Measurements from ENCODE around the gene MYMK. TPM values are rescaled to one million over a fixed set of nuclear protein-coding genes. Genes with fewer than 3 reads are reported as not detected.

The MYMK gene
- total and polyA plus RNA-seq, 2 of the 4 experiments (the other 2 are of a cell fraction), result not detected

DNA sequence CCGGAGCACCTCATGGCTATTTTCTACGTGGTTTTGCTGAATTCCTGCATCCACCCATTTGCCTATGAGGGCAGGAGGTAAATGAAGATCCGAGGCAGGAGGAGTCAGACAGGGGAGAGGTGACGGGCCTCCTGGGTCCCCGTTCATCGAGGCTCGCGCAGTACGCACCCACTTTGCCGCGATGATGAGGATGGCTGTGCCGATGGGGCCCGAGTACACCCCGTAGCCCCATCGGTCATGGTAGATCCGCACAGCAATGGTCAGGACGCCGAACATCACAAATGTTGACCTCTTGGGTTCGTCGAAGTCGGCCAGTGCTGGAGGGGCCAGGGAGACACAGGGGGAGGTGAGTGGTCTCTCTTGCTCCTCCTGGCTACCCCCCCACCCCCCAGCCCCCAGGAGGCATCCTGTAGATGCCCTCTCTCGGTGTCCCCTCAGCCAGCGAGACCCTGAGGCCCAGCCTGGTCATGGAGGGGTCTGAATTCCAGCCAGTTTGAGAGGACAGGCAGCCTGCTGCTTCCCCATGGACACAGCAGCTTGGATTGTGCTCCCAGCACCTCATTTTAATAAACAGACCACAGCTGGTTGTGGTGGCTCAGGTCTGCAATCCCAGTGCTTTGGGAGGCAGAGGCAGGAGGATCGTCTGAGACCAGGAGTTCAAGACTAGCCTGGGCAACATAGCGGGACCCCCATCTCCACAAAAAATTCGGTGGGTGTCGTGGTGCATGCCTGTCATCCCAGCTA, 5.9 kb downstream of the MYMK start:
- Histone ChIP-seq H2BK5ac (ENCODE audit: low read depth, low read length, poor library complexity, severe bottlenecking) (no peak overlapping the region), H2BK120ac (ENCODE audit: low read depth, low read length) (no peak overlapping the region), H3K18ac (ENCODE audit: low read depth, low read length) (no peak overlapping the region), H2BK20ac (ENCODE audit: low read depth, low read length) (no peak overlapping the region), H3K23ac (ENCODE audit: low read depth, low read length) (no peak overlapping the region), H3K56ac (ENCODE audit: extremely low read depth, insufficient read depth, low read length) (no peak overlapping the region), H4K8ac (ENCODE audit: low read depth in 2 of 2, low read length in 2 of 2) (no peak overlapping the region), H2AK5ac (ENCODE audit: low read depth, low read length) (no peak overlapping the region), H4K91ac (ENCODE audit: insufficient read depth, low read depth, low read length) (no peak overlapping the region), H3K4me2 (ENCODE audit: low read depth, low read length) (no peak overlapping the region), H2BK15ac (ENCODE audit: low read depth, low read length) (no peak overlapping the region), H3K14ac (replicated peaks; ENCODE audit: low read depth, low read length) (no peak overlapping the region), H3K9ac (ENCODE audit: low read depth, low read length) (no peak overlapping the region), H3K4me1 (ENCODE audit: control insufficient read depth, insufficient read depth, low read length) (no peaks in the 10 kb centered on the region), H2AK9ac (replicated peaks; ENCODE audit: low read depth, low read length, poor library complexity) (no peak overlapping the region), H3K9me1 (ENCODE audit: insufficient read depth, low read length) (no peaks in the 10 kb centered on the region), H3K27me3 (ENCODE audit: control insufficient read depth, insufficient read depth, low read length) (peaks cover 67% of the 10 kb centered on the region), H4K5ac (ENCODE audit: low read depth, low read length) (no peak overlapping the region), H2AFZ (replicated peaks; ENCODE audit: low read length, poor library complexity) (no peak overlapping the region), H3K27ac (ENCODE audit: insufficient read depth, low read length) (no peak overlapping the region), H3K79me1 (ENCODE audit: low read depth in 1 of 2, low read length in 2 of 2) (no peaks in the 10 kb centered on the region), H4K20me1 (ENCODE audit: insufficient read depth, low read length) (no peaks in the 10 kb centered on the region), H3K36me3 (ENCODE audit: control insufficient read depth, insufficient read depth, low read length) (no peaks in the 10 kb centered on the region), H3K4ac (ENCODE audit: low read depth, low read length) (no peak overlapping the region), H3K9me3 (ENCODE audit: control insufficient read depth, insufficient read depth, low read length) (no peaks in the 10 kb centered on the region), H3K4me3 (ENCODE audit: insufficient read depth, low read depth, low read length) (no peak overlapping the region)
- TF ChIP-seq, protein P1, sequence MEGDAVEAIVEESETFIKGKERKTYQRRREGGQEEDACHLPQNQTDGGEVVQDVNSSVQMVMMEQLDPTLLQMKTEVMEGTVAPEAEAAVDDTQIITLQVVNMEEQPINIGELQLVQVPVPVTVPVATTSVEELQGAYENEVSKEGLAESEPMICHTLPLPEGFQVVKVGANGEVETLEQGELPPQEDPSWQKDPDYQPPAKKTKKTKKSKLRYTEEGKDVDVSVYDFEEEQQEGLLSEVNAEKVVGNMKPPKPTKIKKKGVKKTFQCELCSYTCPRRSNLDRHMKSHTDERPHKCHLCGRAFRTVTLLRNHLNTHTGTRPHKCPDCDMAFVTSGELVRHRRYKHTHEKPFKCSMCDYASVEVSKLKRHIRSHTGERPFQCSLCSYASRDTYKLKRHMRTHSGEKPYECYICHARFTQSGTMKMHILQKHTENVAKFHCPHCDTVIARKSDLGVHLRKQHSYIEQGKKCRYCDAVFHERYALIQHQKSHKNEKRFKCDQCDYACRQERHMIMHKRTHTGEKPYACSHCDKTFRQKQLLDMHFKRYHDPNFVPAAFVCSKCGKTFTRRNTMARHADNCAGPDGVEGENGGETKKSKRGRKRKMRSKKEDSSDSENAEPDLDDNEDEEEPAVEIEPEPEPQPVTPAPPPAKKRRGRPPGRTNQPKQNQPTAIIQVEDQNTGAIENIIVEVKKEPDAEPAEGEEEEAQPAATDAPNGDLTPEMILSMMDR (conservative IDR thresholded peaks at IDR 0.05; ENCODE audit: low read depth, low read length), result no peak
- no peak for TF ChIP-seq NFE2L2 (IDR thresholded peaks at IDR 0.05; ENCODE audit: low read depth, low read length)
- TF ChIP-seq, protein P2, sequence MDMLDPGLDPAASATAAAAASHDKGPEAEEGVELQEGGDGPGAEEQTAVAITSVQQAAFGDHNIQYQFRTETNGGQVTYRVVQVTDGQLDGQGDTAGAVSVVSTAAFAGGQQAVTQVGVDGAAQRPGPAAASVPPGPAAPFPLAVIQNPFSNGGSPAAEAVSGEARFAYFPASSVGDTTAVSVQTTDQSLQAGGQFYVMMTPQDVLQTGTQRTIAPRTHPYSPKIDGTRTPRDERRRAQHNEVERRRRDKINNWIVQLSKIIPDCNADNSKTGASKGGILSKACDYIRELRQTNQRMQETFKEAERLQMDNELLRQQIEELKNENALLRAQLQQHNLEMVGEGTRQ (IDR thresholded peaks at IDR 0.05; ENCODE audit: low read depth, low read length), result no peak
- TF ChIP-seq POLR2A (IDR thresholded peaks at IDR 0.05; ENCODE audit: low read depth, low read length), result no peak
- TF ChIP-seq RFX5 (IDR thresholded peaks at IDR 0.05; ENCODE audit: low read depth, low read length), result no peak
- no peak for TF ChIP-seq CHD1 (IDR thresholded peaks at IDR 0.05; ENCODE audit: low read depth, low read length)
- TF ChIP-seq MAZ (IDR thresholded peaks at IDR 0.05; ENCODE audit: borderline replicate concordance, low read depth, low read length), result no peak
- no peak for TF ChIP-seq RCOR1 (IDR thresholded peaks at IDR 0.05; ENCODE audit: insufficient replicate concordance, low read length)
- TF ChIP-seq, protein P3, sequence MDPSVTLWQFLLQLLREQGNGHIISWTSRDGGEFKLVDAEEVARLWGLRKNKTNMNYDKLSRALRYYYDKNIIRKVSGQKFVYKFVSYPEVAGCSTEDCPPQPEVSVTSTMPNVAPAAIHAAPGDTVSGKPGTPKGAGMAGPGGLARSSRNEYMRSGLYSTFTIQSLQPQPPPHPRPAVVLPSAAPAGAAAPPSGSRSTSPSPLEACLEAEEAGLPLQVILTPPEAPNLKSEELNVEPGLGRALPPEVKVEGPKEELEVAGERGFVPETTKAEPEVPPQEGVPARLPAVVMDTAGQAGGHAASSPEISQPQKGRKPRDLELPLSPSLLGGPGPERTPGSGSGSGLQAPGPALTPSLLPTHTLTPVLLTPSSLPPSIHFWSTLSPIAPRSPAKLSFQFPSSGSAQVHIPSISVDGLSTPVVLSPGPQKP (IDR thresholded peaks at IDR 0.05; ENCODE audit: borderline replicate concordance, low read depth, low read length), result no peak
- no peak for TF ChIP-seq FOS (IDR thresholded peaks at IDR 0.05; ENCODE audit: low read depth, low read length)
- TF ChIP-seq MXI1 (IDR thresholded peaks at IDR 0.05; ENCODE audit: borderline replicate concordance, low read depth, low read length), result no peak
- no peak for TF ChIP-seq SMC3 (IDR thresholded peaks at IDR 0.05; ENCODE audit: low read depth, low read length)
- in situ Hi-C loops (cut with MboI; ENCODE audit: low sequenced_read_pairs), result no loop called here
- dilution Hi-C loops (cut with HindIII; ENCODE audit: low sequenced_read_pairs, unreplicated experiment), result no loop called here
- BruUV-seq (replicated peaks), result no TSS peak
- 72% methylated on average over 11 of the region's 27 CpGs; no CpG with 5 or more reads in 1 of the 2 experiments for WGBS, 2 experiments (ENCODE audit: extremely low coverage in 2 of 2, insufficient read length in 1 of 2)
- DNase-seq (no peak), ATAC-seq (ENCODE audit: low read depth) (no peak)
- intact Hi-C loops (cut with micrococcal nuclease), result loop anchor here (1.0 kb wide), 1 partner anchor 39 kb away; no protein-coding TSS in a partner anchor
- ChIA-PET CTCF (no interaction called here), POLR2A (ENCODE audit: unreplicated experiment) (no interaction called here)
